Subcutaneous abdominal adipose tissue (tissue), 5 donors: ENCODE measurements around the gene FBXL17.

Source experiments
- H3K27ac ChIP-seq: one replicate; pipeline ENCODE4 v1.7.0; 2013; ENCODE audit warnings: low read depth, mild to moderate bottlenecking, inconsistent platforms, low read length, moderate library complexity
- H3K27me3 ChIP-seq, 5 donors: one replicate each; pipeline ENCODE4 v1.7.0; 2013; ENCODE audit warnings: low read length in 5 of 5, inconsistent platforms in 1 of 5; ENCODE audit not compliant: control insufficient read depth in 5 of 5, insufficient read depth in 4 of 5
- H3K36me3 ChIP-seq, 5 donors: one replicate each; pipeline ENCODE4 v1.7.0; 2013; ENCODE audit warnings: low read length in 5 of 5; ENCODE audit not compliant: control insufficient read depth in 5 of 5, insufficient read depth in 5 of 5
- H3K4me1 ChIP-seq, 5 donors: one replicate each; pipeline ENCODE4 v1.7.0; 2013; ENCODE audit warnings: low read length in 5 of 5, mild to moderate bottlenecking in 3 of 5, moderate library complexity in 1 of 5; ENCODE audit not compliant: control insufficient read depth in 5 of 5, insufficient read depth in 5 of 5
- H3K4me3 ChIP-seq, 5 donors: one replicate each; pipeline ENCODE4 v1.7.0; 2013; ENCODE audit warnings: low read length in 5 of 5, low read depth in 1 of 5
- H3K9ac ChIP-seq, 5 donors: one replicate each; pipeline ENCODE4 v1.7.0; 2013; ENCODE audit warnings: low read length in 5 of 5, mild to moderate bottlenecking in 4 of 5, moderate library complexity in 3 of 5
- H3K9me3 ChIP-seq, 5 donors: one replicate each; pipeline ENCODE4 v1.7.0; 2013; ENCODE audit warnings: low read length in 5 of 5; ENCODE audit not compliant: control insufficient read depth in 5 of 5
- donor health status: healthy.
- donor health status: healthy.
- donor health status: healthy.
- donor health status: healthy.
- donor health status: healthy.

FBXL17 gene

DNA sequence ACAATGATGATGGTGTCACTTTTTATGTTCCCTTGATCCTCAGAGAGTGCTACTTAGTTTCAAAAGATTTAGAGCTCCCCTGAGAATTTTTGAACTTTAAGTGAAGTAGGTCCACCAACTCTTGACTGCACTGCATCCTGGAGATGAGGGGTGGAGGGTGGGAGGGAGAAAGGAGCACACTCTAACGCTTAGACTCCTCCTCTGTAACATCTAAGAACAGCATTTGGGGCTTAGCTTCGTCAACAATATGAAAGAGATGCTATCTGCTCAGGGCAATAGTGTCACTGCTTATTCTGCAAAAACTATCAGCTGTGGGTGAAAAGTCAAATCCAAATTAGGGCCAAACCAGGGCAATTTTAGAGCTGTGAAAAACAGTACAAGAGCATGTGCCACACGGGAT, 468.4 kb downstream of the FBXL17 start:
- Histone ChIP-seq H3K4me3 (no peak overlapping the region), H3K9me3 (no peaks in the 10 kb centered on the region), H3K4me1 (peaks cover 0 to 13% (median 0%) of the 10 kb centered on the region in 5 donors), H3K36me3 (no peaks in the 10 kb centered on the region), H3K27me3 (no peaks in the 10 kb centered on the region), H3K9ac (no peak overlapping the region), H3K27ac (no peak overlapping the region)

GRCh38 chr5:107900721-107901120, 481.2 kb downstream of the FBXL17 start:
- H3K4me3 ChIP-seq: no peak overlapping the region
- H3K27me3 ChIP-seq: no peaks in the 10 kb centered on the region
- H3K36me3 ChIP-seq: no peaks in the 10 kb centered on the region
- H3K9me3 ChIP-seq: no peaks in the 10 kb centered on the region
- H3K27ac ChIP-seq: no peak overlapping the region
- no peak overlapping the region for H3K9ac ChIP-seq
- H3K4me1 ChIP-seq: no peaks in the 10 kb centered on the region

GRCh38 chr5:107894361-107894760, 487.5 kb downstream of the FBXL17 start:
- Histone ChIP-seq H3K9me3 (no peaks in the 10 kb centered on the region), H3K27ac (no peak overlapping the region), H3K4me1 (peaks cover 0 to 9% (median 8%) of the 10 kb centered on the region in 5 donors), H3K36me3 (no peaks in the 10 kb centered on the region), H3K4me3 (peak overlapping the region in 2 of 5 donors; percentile 0 to 2), H3K27me3 (no peaks in the 10 kb centered on the region), H3K9ac (no peak overlapping the region)

GRCh38 chr5:107893642-107894041, 488.3 kb downstream of the FBXL17 start:
- Histone ChIP-seq H3K27me3 (no peaks in the 10 kb centered on the region), H3K4me3 (peak overlapping the region in 3 of 5 donors; percentile 0 to 28 (median 2)), H3K9ac (peak overlapping the region in 1 of 5 donors; percentile 41), H3K27ac (no peak overlapping the region), H3K4me1 (peaks cover 0 to 9% (median 8%) of the 10 kb centered on the region in 5 donors), H3K9me3 (no peaks in the 10 kb centered on the region), H3K36me3 (no peaks in the 10 kb centered on the region)

GRCh38 chr5:107889387-107889786, 492.5 kb downstream of the FBXL17 start:
- no peaks in the 10 kb centered on the region for H3K36me3 ChIP-seq
- H3K27ac ChIP-seq: no peak overlapping the region
- no peaks in the 10 kb centered on the region for H3K27me3 ChIP-seq
- no peaks in the 10 kb centered on the region for H3K9me3 ChIP-seq
- no peak overlapping the region for H3K9ac ChIP-seq
- peaks cover 0 to 15% (median 7%) of the 10 kb centered on the region in 5 donors for H3K4me1 ChIP-seq
- H3K4me3 ChIP-seq: no peak overlapping the region

GRCh38 chr5:107888541-107888940, 493.4 kb downstream of the FBXL17 start:
- H3K9ac ChIP-seq: no peak overlapping the region
- H3K36me3 ChIP-seq: no peaks in the 10 kb centered on the region
- H3K27me3 ChIP-seq: no peaks in the 10 kb centered on the region
- H3K4me3 ChIP-seq: no peak overlapping the region
- no peak overlapping the region for H3K27ac ChIP-seq
- H3K9me3 ChIP-seq: no peaks in the 10 kb centered on the region
- H3K4me1 ChIP-seq: peaks cover 0 to 8% (median 0%) of the 10 kb centered on the region in 5 donors

- no peaks in the 10 kb centered on the region for H3K9me3 ChIP-seq
- peak overlapping the region in 2 of 5 donors; percentile 32 to 43 for H3K4me3 ChIP-seq
- no peak overlapping the region for H3K9ac ChIP-seq
- H3K27me3 ChIP-seq: no peaks in the 10 kb centered on the region
- H3K27ac ChIP-seq: no peak overlapping the region
- H3K4me1 ChIP-seq: peaks cover 0 to 7% (median 0%) of the 10 kb centered on the region in 5 donors
- no peaks in the 10 kb centered on the region for H3K36me3 ChIP-seq
Observed at GRCh38 chr5:107887166-107887943, 494.5 kb downstream of the FBXL17 start.

DNA sequence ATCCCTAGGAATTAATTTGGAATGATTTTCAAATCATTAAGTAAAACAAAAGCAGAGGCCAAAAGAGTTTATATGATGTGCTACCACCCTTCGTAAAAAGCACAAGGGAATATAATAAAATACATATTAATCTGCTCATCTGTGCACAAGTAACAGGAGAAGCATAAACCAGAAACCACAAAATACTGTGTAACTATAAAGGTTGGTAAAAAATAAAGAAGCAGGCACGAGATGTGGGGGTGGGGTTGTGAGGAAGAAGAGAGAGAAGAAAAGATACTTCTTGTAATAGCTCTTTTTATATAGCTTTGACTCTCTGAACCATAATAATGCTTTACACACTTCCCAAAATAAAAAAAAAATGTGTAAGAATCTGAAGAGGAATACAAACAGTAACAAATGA, 496.3 kb downstream of the FBXL17 start:
- no peak overlapping the region for H3K27ac ChIP-seq
- no peaks in the 10 kb centered on the region for H3K9me3 ChIP-seq
- H3K27me3 ChIP-seq: no peaks in the 10 kb centered on the region
- no peak overlapping the region for H3K9ac ChIP-seq
- H3K4me1 ChIP-seq: peaks cover 0 to 7% (median 0%) of the 10 kb centered on the region in 5 donors
- H3K4me3 ChIP-seq: no peak overlapping the region
- peaks cover 0 to 2% (median 0%) of the 10 kb centered on the region in 5 donors for H3K36me3 ChIP-seq

DNA sequence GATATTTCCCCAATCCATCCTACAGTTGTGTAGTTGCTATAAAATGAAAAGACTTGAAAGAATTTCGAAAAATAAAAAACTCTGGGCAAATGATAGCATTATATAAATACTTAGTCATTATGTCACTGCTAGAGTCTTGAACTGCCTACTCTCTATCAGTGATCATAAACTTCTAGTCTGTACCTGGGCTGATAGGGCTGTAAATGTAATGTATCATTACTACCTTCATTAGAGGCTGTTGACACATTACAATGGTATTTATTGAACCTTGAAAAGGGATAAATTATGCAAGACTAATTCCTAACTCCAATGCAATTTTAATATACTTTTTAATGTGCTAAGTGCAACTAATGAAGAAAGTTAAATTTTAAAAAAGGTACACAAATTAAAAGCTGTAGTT, 497.0 kb downstream of the FBXL17 start:
- Histone ChIP-seq H3K4me1 (peaks cover 0 to 7% (median 0%) of the 10 kb centered on the region in 5 donors), H3K27ac (no peak overlapping the region), H3K9ac (no peak overlapping the region), H3K36me3 (peaks cover 0 to 5% (median 0%) of the 10 kb centered on the region in 5 donors), H3K27me3 (no peaks in the 10 kb centered on the region), H3K9me3 (no peaks in the 10 kb centered on the region), H3K4me3 (no peak overlapping the region)

DNA sequence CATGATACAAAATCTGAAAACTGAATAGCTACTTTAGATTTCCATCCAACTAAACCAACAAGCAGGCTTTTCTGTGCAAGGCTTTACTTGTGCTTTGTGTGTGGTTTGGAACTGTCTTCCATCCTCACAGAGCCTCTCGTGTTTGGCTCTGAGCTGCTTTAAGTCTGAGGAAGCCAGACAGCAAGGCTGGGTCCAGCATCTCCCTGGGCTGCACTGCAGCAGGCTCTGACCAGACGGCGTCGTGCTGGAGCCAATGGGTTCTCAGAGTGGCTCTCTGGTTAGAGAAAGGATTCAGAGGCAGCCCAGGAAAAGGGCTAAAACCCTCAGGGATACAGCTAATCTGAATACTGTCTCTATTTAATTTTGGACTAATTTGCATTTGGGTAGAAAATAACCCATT, 503.2 kb downstream of the FBXL17 start:
- no peaks in the 10 kb centered on the region for H3K9me3 ChIP-seq
- no peak overlapping the region for H3K4me3 ChIP-seq
- H3K9ac ChIP-seq: no peak overlapping the region
- no peak overlapping the region for H3K27ac ChIP-seq
- peaks cover 0 to 7% (median 4%) of the 10 kb centered on the region in 5 donors for H3K36me3 ChIP-seq
- no peaks in the 10 kb centered on the region for H3K27me3 ChIP-seq
- no peaks in the 10 kb centered on the region for H3K4me1 ChIP-seq
